Psoas muscle (tissue), 8 donors: Measurements from ENCODE around the gene OR8B3. TPM values are rescaled to one million over a fixed set of nuclear protein-coding genes. Genes with fewer than 3 reads are reported as not detected.

Experiments
- ATAC-seq, 4 donors: fragments of 200-7000 bp; cut with Tn5 transposase; one replicate each; pipeline ENCODE4 v1.9.1; 2020; ENCODE audit warnings: moderate library complexity in 3 of 4, mild to moderate bottlenecking in 2 of 4
- DNase-seq, 2 donors: peaks; one replicate each; pipeline ENCODE4 v3.0.0-alpha.2; 2020
- H3K27ac ChIP-seq: fragments of 200-600 bp; one replicate; pipeline ENCODE4 v1.8.0; 2022
- H3K27me3 ChIP-seq, 3 donors: fragments of 200-600 bp in 1 of 3; one replicate each; pipeline versions ENCODE4 v1.6.1 to v1.8.0; 2013 to 2022; ENCODE audit warnings: low read length in 2 of 3, mild to moderate bottlenecking in 2 of 3, moderate library complexity in 1 of 3; ENCODE audit not compliant: insufficient read depth in 3 of 3
- H3K36me3 ChIP-seq, 2 donors: fragments of 200-600 bp in 1 of 2; one replicate each; pipeline versions ENCODE4 v1.6.1 to v1.8.0; 2013 to 2022; ENCODE audit warnings: low read depth in 1 of 2, mild to moderate bottlenecking in 1 of 2, moderate library complexity in 1 of 2; ENCODE audit not compliant: insufficient read depth in 1 of 2
- H3K4me1 ChIP-seq: fragments of 200-600 bp; one replicate; pipeline ENCODE4 v1.8.0; 2022
- H3K4me3 ChIP-seq: fragments of 200-600 bp; one replicate; pipeline ENCODE4 v1.8.0; 2022; ENCODE audit warnings: mild to moderate bottlenecking
- H3K9me3 ChIP-seq: fragments of 200-600 bp; one replicate; pipeline ENCODE4 v1.8.0; 2022
- CTCF ChIP-seq: fragments of 200-600 bp; IDR thresholded peaks from one replicate; pipeline ENCODE4 v1.8.0; 2022; ENCODE audit warnings: antibody characterized with exemption
- WGBS, 3 donors: extraction: QIAGEN DNeasy Blood & Tissue Kit; methylation state at CpG; one replicate each; pipeline versions ENCODE4 v1.1.6 to v1.1.7; 2013; 5-methylcytosine and 5-hydroxymethylcytosine counted together
- intact Hi-C, 2 donors: fragments of 100-400 bp; cut with DNase I; formaldehyde crosslinking; loops; one replicate each; pipeline versions ENCODE4 v1.11.0 to v1.14.2; 2022
- polyA plus RNA-seq, 3 donors: library from polyadenylated mRNA; stranded (reverse); fragments of 200-250 nt; gene quantifications; one replicate each; pipeline ENCODE4 v1.2.3, GENCODE V29; 2013
- total RNA-seq, 4 donors: library from RNA; stranded (reverse); fragmentation: NEBNext Ultra II Directional in 2 of 4; extraction: Animal tissue kit (Norgen Biotek cat#: 25700) in 2 of 4; gene quantifications; one replicate each; pipeline versions ENCODE4 v1.2.1 to v1.2.4, GENCODE V29; 2021 to 2023
- donor health status: healthy with polysubstance abuse.
- donor health status: DM: no; HTN: no; CAD: no; lungs with moderate emphysema.
- donor health status: Bipolar disorder and iron deficiency.
- donor health status: healthy.
- donor health status: DM: yes; HTN: yes; CAD: no.
- donor health status: DM: no; HTN: no; CAD: no.
- donor health status: DM: no; HTN: no; CAD: no.
- donor health status: DM: yes; HTN: yes; CAD: no.

The OR8B3 gene
- total and polyA plus RNA-seq, 7 donors, result not detected

GRCh38 chr11:124380585-124380984 lies 18.2 kb downstream of the OR8B3 start:
- WGBS, 3 donors, result 90 to 96% (median 94%) methylated on average over 2 of the region's 2 CpGs
- intact Hi-C loops, result no loop called here
- no peak for ATAC-seq
- DNase-seq, result no peak
- H3K9me3 ChIP-seq, result no peaks in the 10 kb centered on the region
- no peak for TF ChIP-seq CTCF
- no peaks in the 10 kb centered on the region for H3K4me1 ChIP-seq
- no peak overlapping the region for H3K27ac ChIP-seq
- H3K27me3 ChIP-seq, result no peaks in the 10 kb centered on the region
- H3K4me3 ChIP-seq, result no peak overlapping the region
- H3K36me3 ChIP-seq, result no peaks in the 10 kb centered on the region

- WGBS, 3 donors, result 83 to 88% (median 88%) methylated on average over 3 of the region's 3 CpGs
- H3K27me3 ChIP-seq, result no peaks in the 10 kb centered on the region
- ATAC-seq (no peak), DNase-seq (no peak)
- intact Hi-C loops, result no loop called here
- H3K4me1 ChIP-seq, result no peaks in the 10 kb centered on the region
- H3K36me3 ChIP-seq, result no peaks in the 10 kb centered on the region
- no peak for TF ChIP-seq CTCF
- H3K9me3 ChIP-seq, result peaks cover 3% of the 10 kb centered on the region
- H3K27ac ChIP-seq, result no peak overlapping the region
- no peak overlapping the region for H3K4me3 ChIP-seq
These were observed 22.5 kb downstream of the OR8B3 start for GRCh38 chr11:124376280-124376679.

DNA sequence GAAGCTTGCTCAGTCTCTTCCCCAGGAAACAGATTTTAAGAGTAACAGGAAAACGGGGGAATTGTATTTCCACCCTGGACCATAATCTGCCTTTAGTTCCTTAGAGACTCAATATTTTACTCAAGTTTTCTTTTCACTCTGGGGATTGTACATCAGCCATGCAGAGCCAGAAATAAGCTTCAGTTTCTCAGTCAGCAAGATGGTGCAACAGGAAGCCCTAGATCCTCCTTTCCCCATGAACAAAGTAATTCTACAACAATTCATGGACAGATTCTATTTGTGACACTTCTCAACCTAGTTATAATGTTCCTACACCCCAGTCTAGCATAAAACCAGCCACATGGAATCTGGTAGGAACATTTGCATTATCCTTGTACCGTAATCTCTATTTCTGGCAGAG lies 39.3 kb downstream of the OR8B3 start:
- 22 to 28% (median 23%) methylated on average over 2 of the region's 2 CpGs for WGBS, 3 donors
- no peak overlapping the region for H3K4me3 ChIP-seq
- DNase-seq, result no peak
- H3K9me3 ChIP-seq, result no peaks in the 10 kb centered on the region
- H3K4me1 ChIP-seq, result no peaks in the 10 kb centered on the region
- intact Hi-C loops, result no loop called here
- H3K27ac ChIP-seq, result no peak overlapping the region
- ATAC-seq, result no peak
- no peak for TF ChIP-seq CTCF
- H3K36me3 ChIP-seq, result no peaks in the 10 kb centered on the region
- no peaks in the 10 kb centered on the region for H3K27me3 ChIP-seq

GRCh38 chr11:124346311-124346955 lies 52.4 kb downstream of the OR8B3 start:
- intact Hi-C loops, result no loop called here
- no peaks in the 10 kb centered on the region for H3K27me3 ChIP-seq
- no peaks in the 10 kb centered on the region for H3K4me1 ChIP-seq
- DNase-seq (no peak), ATAC-seq (no peak)
- no peaks in the 10 kb centered on the region for H3K36me3 ChIP-seq
- 24 to 50% (median 39%) methylated on average over 3 of the region's 3 CpGs for WGBS, 3 donors
- no peak overlapping the region for H3K27ac ChIP-seq
- H3K4me3 ChIP-seq, result no peak overlapping the region
- peaks cover 12% of the 10 kb centered on the region for H3K9me3 ChIP-seq
- TF ChIP-seq CTCF, result no peak

Other genes with a start within 250 kb of the OR8B3 start
- not detected for gene OR10D3, start 215.7 kb downstream of the OR8B3 start, total RNA-seq
- gene OR10D3, start 215.7 kb downstream of the OR8B3 start, polyA plus RNA-seq, result not detected
- gene OR8G1, start 157.9 kb downstream of the OR8B3 start, total RNA-seq, result not detected
- gene OR8G1, start 157.9 kb downstream of the OR8B3 start, polyA plus RNA-seq, result not detected
- gene OR8G5, start 142.6 kb downstream of the OR8B3 start, total RNA-seq, result not detected
- not detected for gene OR8G5, start 142.6 kb downstream of the OR8B3 start, polyA plus RNA-seq
- not detected for gene OR8D1, start 85.1 kb downstream of the OR8B3 start, total RNA-seq
- not detected for gene OR8D1, start 85.1 kb downstream of the OR8B3 start, polyA plus RNA-seq
- gene OR8D2, start 78.8 kb downstream of the OR8B3 start, total RNA-seq, result not detected
- not detected for gene OR8D2, start 78.8 kb downstream of the OR8B3 start, polyA plus RNA-seq
- gene OR8B2, start 14.5 kb downstream of the OR8B3 start, total RNA-seq, result not detected
- not detected for gene OR8B2, start 14.5 kb downstream of the OR8B3 start, polyA plus RNA-seq
- gene OR8B4, start 25.8 kb upstream of the OR8B3 start, total RNA-seq, result not detected
- not detected for gene OR8B4, start 25.8 kb upstream of the OR8B3 start, polyA plus RNA-seq
- not detected for gene OR8B8, start 46.7 kb upstream of the OR8B3 start, total RNA-seq
- not detected for gene OR8B8, start 46.7 kb upstream of the OR8B3 start, polyA plus RNA-seq
- gene OR8B12, start 144.6 kb upstream of the OR8B3 start, total RNA-seq, result not detected
- gene OR8B12, start 144.6 kb upstream of the OR8B3 start, polyA plus RNA-seq, result not detected
- gene OR8A1, start 171.0 kb upstream of the OR8B3 start, total RNA-seq, result not detected
- not detected for gene OR8A1, start 171.0 kb upstream of the OR8B3 start, polyA plus RNA-seq
- gene PANX3, start 212.4 kb upstream of the OR8B3 start, total RNA-seq, result not detected
- gene PANX3, start 212.4 kb upstream of the OR8B3 start, polyA plus RNA-seq, result not detected
- gene TBRG1, start 223.8 kb upstream of the OR8B3 start, total RNA-seq, result 10 to 100 TPM; 24.2 to 32.3 (median 27.4) TPM
- 10 to 100 TPM; 29.4 to 99.3 (median 45.7) TPM for gene TBRG1, start 223.8 kb upstream of the OR8B3 start, polyA plus RNA-seq